H9 (cell line): ENCODE measurements around the gene SLC38A3. TPM values are rescaled to one million over a fixed set of nuclear protein-coding genes. Genes with fewer than 3 reads are reported as not detected.

Experiments used
- DNase-seq: peaks from one replicate; pipeline ENCODE4 v3.0.0-alpha.2; 2017
- H2AFZ ChIP-seq: one replicate; pipeline ENCODE4 v1.6.1; 2013; ENCODE audit warnings: mild to moderate bottlenecking, low read length, control low read depth, moderate library complexity
- H2AK5ac ChIP-seq: 2 replicates; pipeline ENCODE4 v1.6.1; 2013; ENCODE audit warnings: low read length, control low read depth, mixed read lengths; ENCODE audit not compliant: insufficient read length
- H2BK120ac ChIP-seq: one replicate; pipeline ENCODE4 v1.6.1; 2013; ENCODE audit warnings: low read depth, mild to moderate bottlenecking, low read length, control low read depth, inconsistent platforms; ENCODE audit not compliant: poor library complexity, severe bottlenecking
- H2BK12ac ChIP-seq: 2 replicates; pipeline ENCODE4 v1.6.1; 2013; ENCODE audit warnings: low read length, control low read depth, mixed read lengths, low read depth; ENCODE audit not compliant: insufficient read length
- H2BK15ac ChIP-seq: 2 replicates; pipeline ENCODE4 v1.6.1; 2013; ENCODE audit warnings: low read depth, low read length, control low read depth
- H2BK20ac ChIP-seq: one replicate; pipeline ENCODE4 v1.6.1; 2013; ENCODE audit warnings: low read depth, mild to moderate bottlenecking, low read length, control low read depth, inconsistent platforms; ENCODE audit not compliant: poor library complexity, severe bottlenecking
- H2BK5ac ChIP-seq: 2 replicates; pipeline ENCODE4 v1.6.1; 2013; ENCODE audit warnings: low read length, control low read depth, mixed read lengths; ENCODE audit not compliant: insufficient read length
- H3K14ac ChIP-seq: 2 replicates; pipeline ENCODE4 v1.6.1; 2013; ENCODE audit warnings: low read length, control low read depth; ENCODE audit not compliant: insufficient read depth
- H3K18ac ChIP-seq: 2 replicates; pipeline ENCODE4 v1.6.1; 2013; ENCODE audit warnings: low read depth, mild to moderate bottlenecking, mixed read lengths, low read length, control low read depth; ENCODE audit not compliant: insufficient read length
- H3K23ac ChIP-seq: 2 replicates; pipeline ENCODE4 v1.6.1; 2013; ENCODE audit warnings: low read length, control low read depth, mixed read lengths, low read depth; ENCODE audit not compliant: insufficient read length
- H3K23me2 ChIP-seq: 2 replicates; pipeline ENCODE4 v1.6.1; 2013; ENCODE audit warnings: low read depth, mild to moderate bottlenecking, mixed read lengths, low read length, control low read depth; ENCODE audit not compliant: insufficient read length, poor library complexity, severe bottlenecking
- H3K27ac ChIP-seq: 2 replicates; pipeline ENCODE4 v1.5.1; 2013; ENCODE audit warnings: low read length, control low read depth, mixed read lengths, low read depth; ENCODE audit not compliant: insufficient read length
- H3K27me3 ChIP-seq: 2 replicates; pipeline ENCODE4 v1.6.1; 2013; ENCODE audit warnings: low read length, control low read depth, inconsistent platforms; ENCODE audit not compliant: insufficient read depth
- H3K4ac ChIP-seq: 2 replicates; pipeline ENCODE4 v1.6.1; 2013; ENCODE audit warnings: low read depth, mild to moderate bottlenecking, control low read depth, inconsistent platforms, low read length, moderate library complexity
- H3K4me1 ChIP-seq: 2 replicates; pipeline ENCODE4 v1.6.1; 2013; ENCODE audit warnings: low read length, control low read depth, inconsistent platforms; ENCODE audit not compliant: insufficient read depth
- H3K4me2 ChIP-seq: 2 replicates; pipeline ENCODE4 v1.6.1; 2013; ENCODE audit warnings: low read length, control low read depth, mixed read lengths; ENCODE audit not compliant: insufficient read length, insufficient read depth
- H3K56ac ChIP-seq: 2 replicates; pipeline ENCODE4 v1.6.1; 2013; ENCODE audit warnings: low read depth, mild to moderate bottlenecking, mixed read lengths, low read length, control low read depth; ENCODE audit not compliant: insufficient read length
- H3K79me1 ChIP-seq: 2 replicates; pipeline ENCODE4 v1.6.1; 2013; ENCODE audit warnings: low read depth, mild to moderate bottlenecking, moderate library complexity, low read length, control low read depth, inconsistent platforms; ENCODE audit not compliant: insufficient read depth, poor library complexity, severe bottlenecking
- H3K79me2 ChIP-seq: 2 replicates; pipeline ENCODE4 v1.6.1; 2013; ENCODE audit warnings: low read length, control low read depth, inconsistent platforms; ENCODE audit not compliant: insufficient read depth
- H3K9ac ChIP-seq: 2 replicates; pipeline ENCODE4 v1.6.1; 2013; ENCODE audit warnings: low read length, control low read depth, mixed read lengths; ENCODE audit not compliant: insufficient read length; ENCODE audit errors: extremely low read depth
- H3K9me3 ChIP-seq: one replicate; pipeline ENCODE4 v1.6.1; 2013; ENCODE audit warnings: low read depth, low read length, inconsistent platforms; ENCODE audit not compliant: control insufficient read depth
- H3T11ph ChIP-seq: one replicate; pipeline ENCODE4 v1.6.1; 2013; ENCODE audit warnings: mild to moderate bottlenecking, low read length, control low read depth, inconsistent platforms
- H4K20me1 ChIP-seq: one replicate; pipeline ENCODE4 v1.6.1; 2013; ENCODE audit not compliant: control insufficient read depth, insufficient read length, insufficient read depth
- H4K5ac ChIP-seq: 2 replicates; pipeline ENCODE4 v1.6.1; 2013; ENCODE audit warnings: low read depth, mild to moderate bottlenecking, mixed read lengths, low read length, control low read depth; ENCODE audit not compliant: insufficient read length
- H4K8ac ChIP-seq: replicated peaks from 2 replicates; pipeline ENCODE4 v1.6.1; 2013; ENCODE audit warnings: low read length, control low read depth, mixed read lengths, low read depth; ENCODE audit not compliant: insufficient read length
- H4K91ac ChIP-seq: 2 replicates; pipeline ENCODE4 v1.6.1; 2013; ENCODE audit warnings: low read depth, mild to moderate bottlenecking, moderate library complexity, mixed read lengths, low read length, control low read depth; ENCODE audit not compliant: insufficient read length
- H3K27ac Mint-ChIP-seq, 3 experiments: 2 replicates in 2 of 3; 3 replicates in 1 of 3; pipeline ENCODE4 v1.8.0; 2020 to 2021; ENCODE audit warnings: mixed read lengths in 3 of 3, mild to moderate bottlenecking in 1 of 3, moderate library complexity in 1 of 3
- H3K27me3 Mint-ChIP-seq: 2 replicates; pipeline ENCODE4 v1.8.0; 2021; ENCODE audit warnings: low read depth, mild to moderate bottlenecking, moderate library complexity, mixed read lengths
- H3K36me3 Mint-ChIP-seq, 3 experiments: 2 replicates in 2 of 3; 3 replicates in 1 of 3; pipeline ENCODE4 v1.8.0; 2020 to 2021; ENCODE audit warnings: low read depth in 3 of 3, mixed read lengths in 3 of 3; ENCODE audit not compliant: insufficient read depth in 1 of 3
- H3K4me1 Mint-ChIP-seq, 2 experiments: 2 replicates each; pipeline ENCODE4 v1.8.0; 2020; ENCODE audit warnings: mixed read lengths in 2 of 2
- H3K4me3 Mint-ChIP-seq, 2 experiments: 2 replicates in 1 of 2; 3 replicates in 1 of 2; pipeline ENCODE4 v1.8.0; 2020 to 2021; ENCODE audit warnings: mild to moderate bottlenecking in 2 of 2, mixed read lengths in 2 of 2, moderate library complexity in 1 of 2
- H3K9me3 Mint-ChIP-seq, 2 experiments: 2 replicates in 1 of 2; 3 replicates in 1 of 2; pipeline ENCODE4 v1.8.0; 2020; ENCODE audit warnings: mild to moderate bottlenecking in 2 of 2, mixed read lengths in 2 of 2, moderate library complexity in 1 of 2
- CTCF ChIP-seq: fragments of 200-600 bp; sonication (generic); conservative IDR thresholded peaks from 3 replicates; pipeline ENCODE4 v1.8.0; 2021; ENCODE audit warnings: antibody characterized with exemption, mild to moderate bottlenecking
- WGBS: extraction: QIAGEN DNeasy Blood & Tissue Kit; methylation state at CpG from one replicate; pipeline ENCODE4 v1.1.7; 2013; ENCODE audit warnings: missing lambda C conversion rate, low lambda C conversion rate, mixed read lengths; ENCODE audit not compliant: insufficient read length; ENCODE audit errors: extremely low coverage; 5-methylcytosine and 5-hydroxymethylcytosine counted together
- microRNA-seq: library from miRNA; unstranded; fragments of <30 nt; microRNA quantifications from one replicate; pipeline ENCODE4, GENCODE V29; 2020; ENCODE audit warnings: borderline microRNAs expressed
- total RNA-seq: library from RNA; stranded (reverse); gene quantifications from 2 replicates; pipeline ENCODE4 v1.2.1, GENCODE V29; 2021

The SLC38A3 gene
- total RNA-seq, 1 experiment from 2014 or later = 1.4 TPM

GRCh38 chr3:50270422-50271224 lies 65.6 kb downstream of the SLC38A3 start:
- peaks cover 48 to 65% of the 10 kb centered on the region in 2 experiments for H3K4me1 Mint-ChIP-seq
- Histone ChIP-seq H4K5ac (no peak overlapping the region), H3K4me1 (peaks cover 2% of the 10 kb centered on the region; the same call in 1 of the 2 replicates), H3K23me2 (peaks cover 10% of the 10 kb centered on the region), H2BK120ac (no peak overlapping the region), H3K27me3 (peaks cover 16% of the 10 kb centered on the region; the same call in 1 of the 2 replicates), H3K18ac (no peak overlapping the region), H4K91ac (no peak overlapping the region), H3K9me3 (no peaks in the 10 kb centered on the region), H2BK12ac (no peak overlapping the region), H2BK5ac (no peak overlapping the region), H3K23ac (no peak overlapping the region), H4K20me1 (no peaks in the 10 kb centered on the region), H3K79me2 (no peaks in the 10 kb centered on the region), H3K56ac (no peak overlapping the region), H2AK5ac (no peak overlapping the region), H2AFZ (no peak overlapping the region), H2BK20ac (no peak overlapping the region), H4K8ac (no peak overlapping the region), H3K9ac (no peak overlapping the region), H3K79me1 (no peaks in the 10 kb centered on the region), H3K14ac (no peak overlapping the region), H3K4ac (no peak overlapping the region), H2BK15ac (no peak overlapping the region), H3T11ph (no peak overlapping the region), H3K27ac (no peak overlapping the region), H3K4me2 (no peak overlapping the region)
- no peaks in the 10 kb centered on the region; a peak in 1 of 7 replicates for H3K36me3 Mint-ChIP-seq
- no peak for TF ChIP-seq CTCF
- no peak for DNase-seq
- no peak overlapping the region for H3K4me3 Mint-ChIP-seq
- no CpG with 5 or more reads among the region's 19 CpGs for WGBS
- H3K9me3 Mint-ChIP-seq = no peaks in the 10 kb centered on the region; a peak in 1 of 5 replicates
- H3K27me3 Mint-ChIP-seq = peaks cover 32% of the 10 kb centered on the region
- H3K27ac Mint-ChIP-seq = no peak overlapping the region

Small RNA genes lying within 50 kb of the gene (microRNA-seq; reads per million reads assigned to microRNA genes)
- gene MIR566 (not detected), gene MIR5787 (not detected)

Other genes starting within 250 kb of the SLC38A3 start
- gene RBM5, start 116.4 kb upstream of the SLC38A3 start, total RNA-seq = 110 and 123 TPM in 2 replicates
- 11.9 and 14.3 TPM in 2 replicates for gene SEMA3F, start 49.9 kb upstream of the SLC38A3 start, total RNA-seq
- gene GNAT1, start 13.7 kb upstream of the SLC38A3 start, total RNA-seq = 0.18 TPM in 1 of 2 replicates, not detected in the other
- 210 and 218 TPM in 2 replicates for gene GNAI2, start 30.9 kb downstream of the SLC38A3 start, total RNA-seq
- 4.4 and 6.4 TPM in 2 replicates for gene SEMA3B, start 63.9 kb downstream of the SLC38A3 start, total RNA-seq
- 0.24 and 0.50 TPM in 2 replicates for gene LSMEM2, start 73.8 kb downstream of the SLC38A3 start, total RNA-seq
- gene IFRD2, start 87.2 kb downstream of the SLC38A3 start, total RNA-seq = 107 and 109 TPM in 2 replicates
- 2.3 and 3.1 TPM in 2 replicates for gene HYAL3, start 94.1 kb downstream of the SLC38A3 start, total RNA-seq
- gene NAA80, start 94.1 kb downstream of the SLC38A3 start, total RNA-seq = 4.9 and 6.0 TPM in 2 replicates
- 2.0 and 2.2 TPM in 2 replicates for gene HYAL1, start 98.3 kb downstream of the SLC38A3 start, total RNA-seq
- gene HYAL2, start 117.5 kb downstream of the SLC38A3 start, total RNA-seq = 51.9 and 57.6 TPM in 2 replicates
- 33.5 and 35.5 TPM in 2 replicates for gene TUSC2, start 123.0 kb downstream of the SLC38A3 start, total RNA-seq
- gene RASSF1, start 135.6 kb downstream of the SLC38A3 start, total RNA-seq = 15.1 and 15.8 TPM in 2 replicates
- 0.61 and 1.4 TPM in 2 replicates for gene ZMYND10, start 140.5 kb downstream of the SLC38A3 start, total RNA-seq
- 23.0 and 23.4 TPM in 2 replicates for gene NPRL2, start 145.5 kb downstream of the SLC38A3 start, total RNA-seq
- 16.8 and 19.0 TPM in 2 replicates for gene CYB561D2, start 145.6 kb downstream of the SLC38A3 start, total RNA-seq
- gene TMEM115, start 154.2 kb downstream of the SLC38A3 start, total RNA-seq = 32.3 and 34.0 TPM in 2 replicates